Stimulated activated CD4-positive, alpha-beta T cell treated with anti-CD3 and anti-CD28 coated beads, Interleukin-2, amount 100 ng/mL, for 4 hours (primary cell): ENCODE results near the gene IL12RB2.
A peak's percentile ranks its signal among the peaks of the same experiment; 100 is the strongest.

Source experiments
- DNase-seq: peaks from one replicate; pipeline ENCODE4 v3.0.0-alpha.2; 2020; ENCODE audit warnings: low read depth

IL12RB2 gene

GRCh38 chr1:67307251-67308060, at the start of gene IL12RB2:
TSS of gene IL12RB2 (plus strand) at chr1:67307873. CDS start at chr1:67320369, 12,496 bp downstream.
- peak; percentile 19 for DNase-seq

GRCh38 chr1:67261680-67262079, 46.0 kb upstream of the IL12RB2 start:
- peak; percentile 23 for DNase-seq

- no peak for DNase-seq
Measured at GRCh38 chr1:67262735-67263134, 44.9 kb upstream of the IL12RB2 start.

- no peak for DNase-seq
Measured at GRCh38 chr1:67264152-67264551, 43.5 kb upstream of the IL12RB2 start.

GRCh38 chr1:67264899-67265298, 42.8 kb upstream of the IL12RB2 start:
- DNase-seq: no peak

- no peak for DNase-seq
Measured at GRCh38 chr1:67269061-67269460, 38.6 kb upstream of the IL12RB2 start.

GRCh38 chr1:67270541-67270940, 37.1 kb upstream of the IL12RB2 start:
- no peak for DNase-seq

- no peak for DNase-seq
Measured at GRCh38 chr1:67273591-67273990, 34.1 kb upstream of the IL12RB2 start.

GRCh38 chr1:67274623-67275325, 32.9 kb upstream of the IL12RB2 start:
- no peak for DNase-seq

- DNase-seq: no peak
Measured at GRCh38 chr1:67280696-67281095, 27.0 kb upstream of the IL12RB2 start.

- no peak for DNase-seq
Measured at GRCh38 chr1:67281244-67281643, 26.4 kb upstream of the IL12RB2 start.

GRCh38 chr1:67285780-67286488, 21.7 kb upstream of the IL12RB2 start:
- no peak for DNase-seq

- no peak for DNase-seq
Measured at GRCh38 chr1:67290236-67290635, 17.4 kb upstream of the IL12RB2 start.

GRCh38 chr1:67294836-67295617, 12.6 kb upstream of the IL12RB2 start:
- DNase-seq: no peak

GRCh38 chr1:67298762-67299161, 8.9 kb upstream of the IL12RB2 start:
- no peak for DNase-seq

GRCh38 chr1:67299296-67299695, 8.4 kb upstream of the IL12RB2 start:
- DNase-seq: no peak

- DNase-seq: no peak
Measured at GRCh38 chr1:67300561-67300960, 7.1 kb upstream of the IL12RB2 start.

- DNase-seq: no peak
Measured at GRCh38 chr1:67304023-67304422, 3.6 kb upstream of the IL12RB2 start.

- no peak for DNase-seq
Measured at GRCh38 chr1:67306547-67306946, 1.1 kb upstream of the IL12RB2 start.

GRCh38 chr1:67308136-67308535, 463 bp downstream of the IL12RB2 start:
- DNase-seq: no peak

GRCh38 chr1:67312615-67313014, 4.9 kb downstream of the IL12RB2 start:
- no peak for DNase-seq
